Hepatocyte (in vitro differentiated cells): ENCODE measurements around the gene FAM193A. TPM values are rescaled to one million over a fixed set of nuclear protein-coding genes. Genes with fewer than 3 reads are reported as not detected.

Experiments used
- DNase-seq: peaks from one replicate; pipeline ENCODE4 v3.0.0-alpha.2; 2016; ENCODE audit warnings: low spot score
- H2AFZ ChIP-seq: fragments of 200-600 bp; sonication (generic); 2 replicates; pipeline ENCODE4 v1.6.0; 2016; ENCODE audit warnings: antibody characterized with exemption, mild to moderate bottlenecking
- H3K27ac ChIP-seq: fragments of 200-600 bp; sonication (generic); 2 replicates; pipeline ENCODE4 v1.5.1; 2016; ENCODE audit warnings: mild to moderate bottlenecking
- H3K27me3 ChIP-seq: fragments of 200-600 bp; sonication (generic); 2 replicates; pipeline ENCODE4 v1.6.1; 2016
- H3K36me3 ChIP-seq: fragments of 200-600 bp; sonication (generic); replicated peaks from 2 replicates; pipeline ENCODE4 v1.5.1; 2016; ENCODE audit warnings: low read depth; ENCODE audit not compliant: insufficient read depth
- H3K4me1 ChIP-seq: fragments of 200-600 bp; sonication (generic); 2 replicates; pipeline ENCODE4 v1.5.1; 2016; ENCODE audit warnings: mild to moderate bottlenecking, moderate library complexity; ENCODE audit not compliant: insufficient read depth
- H3K4me2 ChIP-seq: fragments of 200-600 bp; sonication (generic); 2 replicates; pipeline ENCODE4 v1.6.0; 2016
- H3K4me3 ChIP-seq: fragments of 200-600 bp; sonication (generic); 2 replicates; pipeline ENCODE4 v1.5.1; 2016; ENCODE audit warnings: mild to moderate bottlenecking
- H3K79me2 ChIP-seq: fragments of 200-600 bp; sonication (generic); 2 replicates; pipeline ENCODE4 v1.6.0; 2017; ENCODE audit warnings: mild to moderate bottlenecking
- H3K9me2 ChIP-seq: fragments of 200-600 bp; sonication (generic); replicated peaks from 2 replicates; pipeline ENCODE4 v1.6.0; 2017; ENCODE audit warnings: mild to moderate bottlenecking; ENCODE audit not compliant: insufficient read depth
- H3K9me3 ChIP-seq: fragments of 200-600 bp; sonication (generic); 2 replicates; pipeline ENCODE4 v1.5.1; 2016; ENCODE audit warnings: low read depth, mild to moderate bottlenecking
- H4K20me1 ChIP-seq: fragments of 200-600 bp; sonication (generic); 2 replicates; pipeline ENCODE4 v1.6.0; 2016; ENCODE audit warnings: mild to moderate bottlenecking; ENCODE audit not compliant: insufficient read depth, poor library complexity, severe bottlenecking
- CTCF ChIP-seq: fragments of 200-600 bp; sonication (generic); IDR thresholded peaks from 2 replicates; pipeline ENCODE4 v1.5.1; 2016; ENCODE audit warnings: antibody characterized with exemption, mild to moderate bottlenecking; ENCODE audit not compliant: poor library complexity
- EZH2 ChIP-seq: fragments of 200-600 bp; sonication (generic); IDR thresholded peaks from 2 replicates; pipeline ENCODE4 v1.6.1; 2016; ENCODE audit warnings: antibody characterized with exemption, mild to moderate bottlenecking, borderline replicate concordance
- EZH2phosphoT487 ChIP-seq: fragments of 200-600 bp; sonication (generic); IDR thresholded peaks from one replicate; pipeline ENCODE4 v1.6.1; 2018; ENCODE audit warnings: antibody characterized with exemption, mild to moderate bottlenecking, low read depth, moderate library complexity; ENCODE audit not compliant: unreplicated experiment, severe bottlenecking
- WGBS: methylation state at CpG from one replicate; pipeline ENCODE4 v1.1.6; 2016; ENCODE audit warnings: low lambda C conversion rate; ENCODE audit errors: missing lambda C conversion rate; 5-methylcytosine and 5-hydroxymethylcytosine counted together
- polyA plus RNA-seq: library from polyadenylated mRNA; unstranded; fragments of >200 nt; fragmentation: Nextera tagmentation; extraction: Ambion mirVana; gene quantifications from 2 replicates; pipeline ENCODE4 v1.2.1, GENCODE V29; 2016
- total RNA-seq: library from RNA; depleted of rRNA; stranded (reverse); fragments of >200 nt; gene quantifications from 2 replicates; pipeline ENCODE4 v1.2.3, GENCODE V29; 2014

The FAM193A gene
- total and polyA plus RNA-seq, 2 experiments from 2014 or later, result 11.4 to 15.8 TPM

- H3K4me3 ChIP-seq, result no peak overlapping the region
- DNase-seq, result no peak
- H4K20me1 ChIP-seq, result peaks cover 98% of the 10 kb centered on the region
- no peaks in the 10 kb centered on the region for H3K27me3 ChIP-seq
- no peak overlapping the region for H3K27ac ChIP-seq
- H3K4me2 ChIP-seq, result no peak overlapping the region
- peaks cover 34% of the 10 kb centered on the region for H3K4me1 ChIP-seq
- no peaks in the 10 kb centered on the region for H3K9me2 ChIP-seq
- no peak overlapping the region for H2AFZ ChIP-seq
- WGBS, result 95% methylated on average over 11 of the region's 11 CpGs
- H3K36me3 ChIP-seq, result no peaks in the 10 kb centered on the region
- TF ChIP-seq CTCF, result no peak
- no peak for TF ChIP-seq EZH2
- TF ChIP-seq EZH2phosphoT487, result no peak
- no peaks in the 10 kb centered on the region for H3K9me3 ChIP-seq
- peaks cover 100% of the 10 kb centered on the region for H3K79me2 ChIP-seq
These were observed 59.6 kb downstream of the FAM193A start for GRCh38 chr4:2595952-2596552.

- Histone ChIP-seq H4K20me1 (peaks cover 97% of the 10 kb centered on the region), H3K4me3 (no peak overlapping the region), H3K79me2 (peaks cover 100% of the 10 kb centered on the region), H2AFZ (no peak overlapping the region), H3K4me2 (no peak overlapping the region), H3K36me3 (no peaks in the 10 kb centered on the region), H3K4me1 (peaks cover 31% of the 10 kb centered on the region), H3K27ac (no peak overlapping the region), H3K9me2 (no peaks in the 10 kb centered on the region), H3K9me3 (no peaks in the 10 kb centered on the region), H3K27me3 (no peaks in the 10 kb centered on the region)
- 83% methylated on average over 8 of the region's 8 CpGs for WGBS
- no peak for DNase-seq
- no peak for TF ChIP-seq EZH2
- TF ChIP-seq EZH2phosphoT487, result no peak
- TF ChIP-seq CTCF, result no peak
These were observed 60.2 kb downstream of the FAM193A start for GRCh38 chr4:2596611-2597010.

- no peaks in the 10 kb centered on the region for H3K27me3 ChIP-seq
- H4K20me1 ChIP-seq, result peaks cover 91% of the 10 kb centered on the region
- TF ChIP-seq EZH2phosphoT487, result no peak
- no peak for TF ChIP-seq EZH2
- no peak for TF ChIP-seq CTCF
- no peaks in the 10 kb centered on the region for H3K36me3 ChIP-seq
- no peak overlapping the region for H2AFZ ChIP-seq
- peaks cover 31% of the 10 kb centered on the region for H3K4me1 ChIP-seq
- H3K4me2 ChIP-seq, result peak overlapping the region; percentile 48
- H3K9me2 ChIP-seq, result no peaks in the 10 kb centered on the region
- no peak overlapping the region for H3K4me3 ChIP-seq
- 64% methylated on average over 12 of the region's 12 CpGs for WGBS
- H3K79me2 ChIP-seq, result peaks cover 98% of the 10 kb centered on the region
- no peak for DNase-seq
- no peak overlapping the region for H3K27ac ChIP-seq
- no peaks in the 10 kb centered on the region for H3K9me3 ChIP-seq
These were observed 62.3 kb downstream of the FAM193A start for GRCh38 chr4:2598511-2599303.
